Renal pelvis (tissue), 4 donors: ENCODE measurements around the gene MRPS15. TPM values are rescaled to one million over a fixed set of nuclear protein-coding genes. Genes with fewer than 3 reads are reported as not detected.
"Not testable (repeated sequence)": the region's sequence is repeated elsewhere in the genome, so short reads cannot be mapped to it uniquely, and the experiment has no call there.

Source experiments
- DNase-seq: peaks from one replicate; pipeline ENCODE4 v3.0.0-alpha.2; 2013
- polyA plus RNA-seq, 3 donors: library from polyadenylated mRNA; unstranded; fragments of 120-200 nt; gene quantifications; one replicate each; pipeline ENCODE4 v1.2.1, GENCODE V29; 2013; ENCODE audit not compliant: insufficient read length in 3 of 3

The MRPS15 gene
- polyA plus RNA-seq, 3 donors = 68.6 to 72.2 (median 69.3) TPM

DNA sequence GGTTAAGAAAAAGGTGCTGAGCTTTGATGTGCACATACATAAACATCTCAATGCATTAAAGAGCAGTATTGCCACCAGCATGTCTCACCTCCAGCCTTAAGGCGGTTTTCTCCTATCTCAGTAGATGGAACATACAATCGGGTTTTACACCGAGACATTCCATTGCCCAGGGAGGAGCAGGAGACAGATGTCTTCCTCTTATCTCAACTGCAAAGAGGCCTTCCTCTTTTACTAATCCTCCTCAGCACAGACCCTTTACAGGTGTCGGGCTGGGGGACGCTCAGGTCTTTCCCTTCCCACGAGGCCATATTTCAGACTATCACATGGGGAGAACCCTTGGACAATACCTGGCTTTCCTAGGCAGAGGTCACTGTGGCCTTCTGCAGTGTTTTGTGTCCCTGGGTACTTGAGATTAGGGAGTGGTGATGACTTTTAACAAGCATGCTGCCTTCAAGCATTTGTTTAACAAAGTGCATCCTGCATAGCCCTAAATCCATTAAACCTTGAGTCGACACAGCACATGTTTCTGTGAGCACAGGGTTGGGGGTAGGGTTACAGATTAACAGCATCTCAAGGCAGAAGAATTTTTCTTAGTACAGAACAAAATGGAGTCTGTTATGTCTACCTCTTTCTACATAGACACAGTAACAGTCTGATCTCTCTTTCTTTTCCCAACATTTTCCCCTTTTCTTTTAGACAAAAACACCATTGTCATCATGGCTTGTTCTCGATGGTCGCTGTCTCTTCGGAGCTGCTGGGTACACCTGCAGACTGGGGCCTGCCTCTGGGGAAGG, 25.3 kb upstream of the MRPS15 start:
- not testable (repeated sequence) for DNase-seq

DNA sequence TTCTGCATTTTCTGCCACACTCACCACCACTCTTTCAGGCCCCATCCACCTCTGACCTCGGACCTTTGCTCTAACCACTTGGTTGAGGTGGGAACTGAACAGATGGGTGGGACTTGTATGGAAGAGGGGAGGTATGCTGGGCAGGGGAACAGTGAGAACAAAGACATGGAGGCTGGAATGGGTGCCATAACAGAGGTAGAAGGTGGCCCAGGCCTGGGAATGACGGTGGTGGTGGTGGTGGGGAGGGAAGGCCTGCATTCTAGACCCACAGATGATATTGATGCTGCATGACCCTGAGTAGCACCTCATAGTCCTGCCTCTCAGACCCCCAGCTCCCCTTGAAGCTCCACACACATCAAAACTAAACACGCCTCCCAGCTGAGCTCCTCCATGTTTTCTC, 23.7 kb upstream of the MRPS15 start:
- DNase-seq = no peak

DNA sequence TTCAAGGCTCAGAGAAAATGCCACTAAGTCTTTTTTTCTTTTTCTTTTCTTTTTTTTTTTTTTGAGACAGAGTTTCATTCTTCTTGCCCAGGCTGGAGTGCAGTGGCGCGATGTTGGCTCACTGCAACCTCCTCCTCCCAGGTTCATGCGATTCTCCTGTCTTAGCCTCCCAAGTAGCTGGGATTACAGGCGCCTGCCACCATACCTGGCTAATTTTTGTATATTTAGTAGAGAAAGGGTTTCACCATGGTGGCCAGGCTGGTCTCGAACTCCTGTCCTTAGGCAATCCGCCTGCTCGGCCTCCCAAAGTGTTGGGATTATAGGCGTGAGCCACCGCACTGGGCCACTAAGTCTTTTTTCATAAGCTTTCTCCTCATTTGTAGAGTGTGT, 23.1 kb upstream of the MRPS15 start:
- DNase-seq = not testable (repeated sequence)

DNA sequence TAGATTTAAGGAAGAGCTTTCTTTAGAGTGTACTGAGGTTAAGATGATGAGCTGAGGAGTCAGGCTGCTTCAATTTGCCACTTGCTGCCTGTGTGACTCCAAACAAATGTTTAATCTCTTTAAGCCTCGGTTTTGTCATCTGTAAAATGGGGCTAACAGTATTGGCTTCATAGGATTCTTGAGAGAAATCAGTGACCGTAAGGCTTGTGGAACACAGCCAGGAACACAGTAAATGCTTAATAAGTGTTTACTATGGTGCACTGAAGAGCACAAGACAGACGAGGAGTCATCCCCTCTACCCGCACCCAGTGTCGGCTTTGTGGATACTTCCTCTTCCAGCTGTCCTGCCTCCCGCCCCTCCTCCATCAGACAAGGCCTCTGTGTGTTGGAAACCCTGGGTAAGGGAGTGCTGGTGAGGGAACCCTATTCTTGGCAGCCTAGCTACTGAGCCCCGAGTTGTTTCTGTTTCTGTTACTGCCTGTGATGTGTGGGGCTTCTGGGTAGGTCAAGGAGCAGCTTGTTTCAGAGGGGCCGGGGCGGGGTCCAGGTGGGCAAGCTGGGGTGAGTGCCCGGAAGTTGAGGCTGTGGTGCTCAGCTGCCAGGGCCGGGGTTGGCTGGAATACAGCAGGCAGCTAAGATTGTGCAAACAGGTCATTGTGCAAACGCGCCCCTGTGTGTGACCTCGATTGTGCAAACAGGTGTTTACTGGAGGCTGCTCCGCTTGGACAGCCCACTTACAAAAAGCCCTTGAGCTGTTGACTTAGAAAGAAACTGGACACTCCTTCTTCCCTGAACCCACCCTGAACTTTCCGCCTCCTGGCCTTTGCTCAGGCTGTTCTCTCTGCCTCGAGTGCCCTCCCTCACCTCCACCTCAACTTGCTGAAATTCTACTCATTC, 22.5 kb upstream of the MRPS15 start:
- DNase-seq = peak; percentile 33

DNA sequence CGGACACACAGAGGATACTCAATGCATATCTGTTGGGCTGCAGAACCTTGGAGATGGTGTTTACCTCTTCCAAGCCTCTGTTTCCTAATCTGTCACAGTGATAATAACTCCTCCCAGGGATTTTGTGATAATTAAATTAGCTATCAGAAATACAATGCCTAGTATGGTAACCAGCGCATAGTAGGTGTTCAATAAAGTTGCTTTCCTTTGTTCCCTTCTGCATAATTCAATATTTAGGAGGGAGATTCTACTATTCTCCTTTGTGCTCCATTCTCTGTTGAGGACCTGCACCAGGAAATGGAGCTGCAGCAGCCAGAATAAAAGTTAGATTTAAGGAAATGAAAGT, 21.9 kb upstream of the MRPS15 start:
- DNase-seq = no peak

DNA sequence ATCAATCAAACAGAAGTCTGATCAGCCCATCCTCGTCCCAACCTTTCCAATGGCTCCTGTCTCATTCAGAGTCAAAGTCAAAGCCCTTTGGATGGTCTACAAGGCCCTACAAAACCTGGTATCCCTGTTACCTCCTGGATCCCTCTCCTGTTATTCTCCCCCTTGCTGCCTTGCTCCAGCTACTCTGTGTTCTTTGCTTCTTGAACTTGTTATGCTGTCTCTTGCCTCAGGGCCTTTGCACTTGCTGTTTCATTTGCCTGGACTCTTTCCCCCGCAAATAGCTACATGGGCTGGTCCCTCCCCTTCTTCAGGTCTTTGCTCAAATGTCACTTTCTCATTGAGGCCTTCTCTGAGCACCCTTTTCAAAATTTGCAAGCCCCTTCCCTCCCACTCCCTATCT, 19.9 kb upstream of the MRPS15 start:
- DNase-seq = no peak

DNA sequence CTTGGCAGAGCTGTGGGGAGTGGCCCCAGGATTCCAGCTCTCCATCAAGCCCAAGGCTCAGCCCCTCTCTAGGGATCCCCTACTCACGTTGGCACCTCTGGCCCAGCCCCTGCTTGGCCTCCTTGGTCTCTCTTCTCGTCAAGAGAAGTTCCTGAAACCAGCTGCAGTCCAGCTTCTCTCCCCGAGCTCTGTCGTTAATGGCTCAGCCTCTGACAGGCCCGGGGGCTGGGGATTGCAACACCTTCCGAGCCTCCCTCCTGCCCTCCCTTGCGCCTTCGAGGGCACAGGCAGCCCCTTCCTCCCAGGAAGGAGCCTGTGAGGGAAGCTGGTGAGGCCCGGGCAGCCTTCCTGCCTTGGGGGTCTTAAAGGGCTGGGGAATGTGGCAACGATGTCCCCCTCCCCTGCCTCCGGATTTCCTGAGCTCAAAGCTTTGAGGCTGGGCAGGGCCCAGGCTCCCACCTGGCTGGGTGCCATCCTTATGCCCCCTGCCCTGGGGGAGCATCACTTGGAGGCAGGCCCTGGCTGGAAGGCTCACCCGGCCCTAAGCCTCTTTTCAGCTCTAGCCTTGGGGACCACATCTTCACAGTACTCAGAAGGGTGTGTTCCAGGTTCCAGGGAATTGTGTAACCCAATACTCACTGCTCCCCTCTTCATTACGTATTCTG, 18.7 kb upstream of the MRPS15 start, which contains the start of gene CSF3R:
TSS of gene CSF3R (minus strand) at position 190 of the 665 bp plus-strand sequence. CDS start 3,417 bp downstream, outside the sequence.
- no peak for DNase-seq

DNA sequence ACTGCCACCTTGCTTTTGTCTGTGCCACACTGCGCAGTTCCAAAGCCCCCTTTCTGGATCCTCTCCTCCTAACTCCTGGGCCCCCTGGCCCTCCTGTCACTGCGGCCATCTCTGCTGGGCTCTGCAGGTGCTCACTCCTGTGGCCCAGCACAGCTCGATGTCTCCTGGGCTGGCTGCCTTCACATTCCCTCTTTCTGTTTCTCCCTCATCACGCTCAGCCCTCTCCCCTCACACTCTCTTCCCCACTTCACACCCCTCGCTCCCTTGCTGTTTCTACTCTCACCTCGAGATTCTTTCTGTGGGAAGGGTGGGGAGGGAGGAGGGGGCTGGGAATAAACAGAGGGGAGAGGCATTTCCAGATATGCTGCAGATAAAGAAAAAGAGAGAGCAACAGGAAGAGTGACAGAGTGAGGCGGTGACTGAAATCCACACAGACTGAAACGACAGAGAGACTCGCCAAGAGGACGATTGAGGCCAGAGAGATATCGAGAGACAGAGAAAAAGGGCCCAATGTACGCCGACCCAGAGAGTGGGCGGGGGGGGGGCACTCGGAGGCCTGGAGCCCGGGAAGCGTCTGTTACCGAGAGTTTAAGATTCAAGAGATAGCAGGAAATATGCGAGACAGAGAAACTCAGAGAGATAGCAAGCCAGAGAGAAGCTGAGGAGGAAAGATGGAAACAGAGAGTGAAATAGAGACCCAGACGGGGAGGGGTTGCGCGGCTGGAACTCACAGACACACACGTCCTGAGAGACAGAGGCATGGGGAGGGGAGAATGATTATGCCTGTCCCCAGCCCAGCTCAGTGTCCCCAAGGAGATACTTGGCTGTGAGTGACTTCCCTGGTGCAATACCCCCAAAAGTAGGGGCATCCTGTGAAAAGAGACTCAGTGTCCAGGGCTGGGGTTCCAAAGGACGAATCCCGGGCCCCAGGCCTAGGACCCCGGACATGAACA, 17.9 kb upstream of the MRPS15 start:
- no peak for DNase-seq

DNA sequence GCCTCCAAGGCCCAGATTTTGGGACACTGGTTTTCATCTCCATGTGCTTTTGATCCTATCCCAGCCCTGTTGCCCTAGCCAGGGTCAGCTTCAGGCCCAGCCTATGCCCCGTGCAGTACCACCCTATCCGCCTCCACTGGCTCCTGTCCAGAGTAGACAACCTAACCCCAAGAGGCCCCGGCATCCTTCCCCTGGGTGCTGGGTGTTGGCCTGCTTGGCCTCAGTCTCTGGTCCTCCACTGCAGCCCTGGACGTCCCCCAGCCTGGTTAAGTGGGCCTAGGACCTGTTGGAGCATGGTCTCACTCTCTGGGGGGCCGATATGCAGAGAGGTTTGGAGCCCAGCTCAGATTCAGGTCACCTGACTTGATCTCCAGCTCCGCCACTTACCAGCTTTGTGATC, 16.9 kb upstream of the MRPS15 start:
- no peak for DNase-seq

DNA sequence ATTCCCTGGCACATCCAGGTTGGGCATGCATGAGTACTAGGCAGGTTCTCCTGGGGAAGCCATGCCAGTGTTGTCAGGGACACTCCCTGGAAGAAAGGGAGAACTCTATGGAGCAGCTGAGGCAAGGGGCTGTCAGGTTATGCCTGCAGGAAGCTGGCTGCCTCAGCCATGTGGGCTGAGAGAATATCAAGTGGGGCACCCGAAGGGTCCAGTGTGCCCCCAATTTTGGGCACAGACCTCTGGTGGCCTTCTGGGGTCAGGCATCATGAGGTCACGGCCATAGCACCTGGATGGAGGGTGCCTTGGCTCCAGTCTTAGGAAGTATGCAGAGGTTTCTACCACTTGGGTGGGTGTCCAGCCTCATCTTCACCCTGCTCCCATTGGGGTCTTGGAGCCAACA, 16.0 kb upstream of the MRPS15 start:
- no peak for DNase-seq

DNA sequence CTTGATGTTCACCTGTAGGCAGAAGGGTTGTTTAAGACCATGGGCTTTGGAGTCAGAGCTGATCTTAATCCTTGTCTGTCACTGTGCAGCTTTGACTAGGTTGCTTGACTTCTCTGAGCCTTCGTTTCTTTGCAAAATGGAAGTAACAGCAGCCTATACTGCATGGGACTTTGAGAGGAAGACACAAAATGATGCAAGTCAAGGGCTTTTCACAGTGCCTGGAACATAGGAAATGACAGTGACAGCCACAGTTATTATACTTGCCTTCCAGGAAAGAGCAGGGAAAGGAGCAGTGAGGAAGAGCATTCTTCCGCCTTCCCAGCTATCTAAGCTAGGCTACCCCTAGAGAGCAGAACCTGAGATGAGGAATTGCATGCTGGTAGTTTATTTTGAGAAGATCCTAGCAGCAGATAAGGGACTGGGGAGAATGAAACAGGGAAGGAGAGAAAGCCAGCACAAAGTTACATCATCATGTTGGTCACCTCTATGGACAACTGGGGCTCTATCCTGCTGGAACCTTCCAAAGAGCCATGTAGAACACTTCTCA, 15.4 kb upstream of the MRPS15 start:
- DNase-seq = no peak

DNA sequence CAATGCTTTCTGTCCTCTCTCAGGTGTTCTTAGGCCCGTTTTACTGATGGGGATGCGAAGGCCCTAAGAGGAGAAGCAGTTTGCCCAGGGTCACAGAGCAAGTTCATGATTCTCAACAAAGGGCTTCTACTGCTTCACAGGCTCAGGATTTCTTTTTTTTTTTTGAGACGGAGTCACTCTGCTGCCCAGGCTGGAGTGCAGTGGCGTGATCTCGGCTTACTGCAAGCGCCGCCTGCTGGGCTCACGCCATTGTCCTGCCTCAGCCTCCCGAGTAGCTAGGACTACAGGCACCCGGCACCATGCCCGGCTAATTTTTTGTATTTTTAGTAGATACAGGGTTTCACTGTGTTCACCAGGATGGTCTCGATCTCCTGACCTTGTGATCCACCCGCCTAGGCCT, 13.4 kb upstream of the MRPS15 start:
- not testable (repeated sequence) for DNase-seq

DNA sequence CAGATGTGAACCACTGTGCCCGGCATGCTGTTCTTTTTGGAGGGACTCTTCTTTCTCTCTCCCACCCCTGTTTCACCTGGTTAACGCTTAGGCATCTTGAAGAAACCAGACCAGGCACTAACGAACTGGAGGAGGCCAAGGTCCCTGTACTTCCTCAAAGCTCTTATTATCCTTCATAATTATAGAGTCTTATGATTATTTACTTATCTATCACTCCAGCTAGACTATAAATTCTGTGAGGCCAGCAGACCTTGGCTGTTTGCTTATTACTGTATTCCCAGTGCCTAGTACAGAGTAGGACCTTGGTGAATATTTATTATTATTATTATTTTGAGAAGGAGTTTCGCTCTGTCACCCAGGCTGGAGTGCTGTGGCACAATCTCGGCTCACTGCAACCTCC, 12.8 kb upstream of the MRPS15 start:
- DNase-seq = no peak

DNA sequence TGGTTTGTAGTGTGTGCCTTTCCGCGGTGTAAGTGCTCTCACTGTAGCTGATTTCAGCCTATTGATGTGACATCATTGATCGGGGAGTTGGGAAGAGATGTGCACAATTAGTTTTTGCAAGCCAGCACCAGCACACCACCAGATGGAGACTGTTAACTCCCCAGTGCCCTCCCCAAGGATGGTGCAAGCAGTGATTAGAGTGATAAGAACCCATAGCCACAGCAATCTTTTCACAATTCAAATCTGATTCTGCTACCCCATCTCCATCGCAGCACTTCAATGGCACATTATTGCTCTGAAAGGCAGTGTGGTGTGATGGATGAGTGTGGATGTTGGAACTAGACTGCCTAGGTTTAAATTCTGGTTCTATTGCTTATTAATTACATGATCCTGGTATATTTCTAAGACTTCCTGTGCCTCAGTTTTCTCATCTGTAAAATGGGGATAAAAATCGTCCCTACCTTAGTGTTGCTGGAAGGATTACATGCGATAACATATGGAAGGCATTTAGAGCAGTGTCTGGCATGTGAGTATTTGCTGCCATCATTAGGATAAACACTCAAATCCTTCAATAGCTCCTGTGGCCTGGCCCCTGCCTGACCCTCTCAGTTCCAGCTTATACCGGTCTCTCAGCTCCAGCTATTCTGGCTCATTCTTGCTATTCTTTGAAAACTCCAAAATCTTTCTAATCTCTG, 11.9 kb upstream of the MRPS15 start:
- DNase-seq = no peak

DNA sequence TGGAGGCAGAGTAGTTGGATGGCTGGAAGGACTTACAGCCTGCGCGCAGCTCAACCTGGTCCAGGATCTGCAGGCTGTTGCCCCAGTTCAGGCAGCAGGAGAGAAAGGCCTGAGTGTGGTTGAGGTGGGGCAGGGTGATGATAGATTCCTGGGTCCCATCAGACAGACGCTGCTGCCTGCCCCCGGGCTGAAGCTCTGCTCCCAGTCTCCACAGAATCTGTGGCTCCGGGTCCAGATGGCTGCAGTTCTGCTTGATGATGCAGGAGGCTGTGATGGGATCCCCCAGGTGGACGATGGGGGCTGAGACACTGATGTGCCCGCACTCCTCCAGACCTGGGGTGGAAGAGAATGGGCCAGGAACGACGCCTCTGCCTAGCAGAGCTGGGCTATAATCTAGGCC, 11.2 kb upstream of the MRPS15 start:
- DNase-seq = no peak

DNA sequence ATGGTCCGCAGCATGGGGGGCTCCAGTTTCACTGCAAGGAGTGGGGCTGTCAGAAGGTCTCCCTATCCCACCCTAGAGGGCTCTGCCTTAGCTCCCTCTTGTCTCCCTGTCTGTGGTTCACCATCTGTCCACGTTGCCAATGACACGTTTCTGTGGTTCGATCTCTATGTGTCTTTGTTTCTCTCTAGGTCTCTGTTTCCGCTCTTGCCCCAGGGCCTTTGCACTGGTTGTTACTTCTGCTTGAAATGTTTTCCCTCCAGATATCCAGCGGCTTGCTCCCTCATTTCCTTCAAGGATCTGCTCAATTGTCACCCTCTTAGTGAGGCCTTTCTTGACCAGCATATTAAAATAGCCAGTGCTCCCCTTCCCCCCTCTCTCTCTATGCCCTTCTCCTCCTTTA, 8.5 kb upstream of the MRPS15 start:
- no peak for DNase-seq

DNA sequence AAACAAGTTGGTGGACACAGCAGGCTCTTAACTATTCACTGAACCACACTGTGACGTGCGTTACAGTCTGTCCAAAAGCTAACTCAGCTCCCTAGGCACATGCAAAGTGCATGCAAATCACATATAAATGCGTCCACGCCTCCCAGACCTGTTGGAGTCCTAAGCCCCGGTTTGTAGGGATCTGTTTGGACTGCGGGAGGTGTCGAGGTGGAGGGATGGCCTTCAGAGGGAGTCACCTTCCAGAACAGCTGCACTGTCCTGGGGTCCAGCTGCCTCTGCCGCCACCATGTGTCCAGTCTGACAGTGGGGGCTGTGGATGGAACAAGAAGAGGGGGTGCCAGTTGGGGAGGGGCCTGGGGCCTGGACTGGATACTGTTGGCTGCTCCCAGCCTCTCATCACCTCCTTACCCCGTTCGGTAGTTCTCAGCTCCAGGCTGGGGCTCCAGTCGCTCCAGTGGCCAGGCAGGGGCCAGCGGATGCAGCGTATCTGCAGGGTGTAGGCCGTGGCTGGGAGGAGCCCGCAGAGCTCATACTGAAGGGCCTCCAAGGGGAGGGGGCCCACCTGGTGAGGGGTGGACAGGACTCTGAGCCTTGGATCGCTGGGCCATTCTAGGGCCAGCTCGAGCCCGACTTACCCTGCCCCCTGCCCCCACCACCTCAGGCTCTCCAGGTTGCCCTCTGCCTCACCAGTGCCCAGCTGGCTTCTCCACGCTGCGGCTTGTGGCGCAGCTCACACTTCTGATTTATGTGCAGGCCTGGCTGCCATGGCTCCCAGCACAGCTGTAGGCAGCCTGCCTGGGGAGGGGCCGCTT, 7.9 kb upstream of the MRPS15 start:
- no peak for DNase-seq

DNA sequence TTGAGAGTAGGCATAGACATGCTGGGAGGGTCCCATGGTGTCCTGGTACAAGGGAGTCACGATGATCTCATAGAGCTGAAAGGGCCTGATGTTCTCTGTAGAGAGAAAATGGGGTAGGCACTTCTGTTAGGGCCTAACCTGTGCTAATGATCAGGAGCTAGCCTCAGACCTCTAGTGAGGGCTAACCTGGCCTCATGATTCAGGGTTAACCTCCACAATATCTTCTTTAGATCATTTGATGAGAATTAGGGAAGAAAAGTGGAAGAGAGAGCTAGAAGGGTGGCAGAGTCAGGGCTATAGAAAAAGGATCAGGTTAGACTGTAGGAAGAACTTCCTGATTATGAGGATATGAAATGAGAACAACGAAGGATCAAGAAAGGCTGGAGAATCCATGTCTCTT, 5.0 kb upstream of the MRPS15 start:
- DNase-seq = no peak

DNA sequence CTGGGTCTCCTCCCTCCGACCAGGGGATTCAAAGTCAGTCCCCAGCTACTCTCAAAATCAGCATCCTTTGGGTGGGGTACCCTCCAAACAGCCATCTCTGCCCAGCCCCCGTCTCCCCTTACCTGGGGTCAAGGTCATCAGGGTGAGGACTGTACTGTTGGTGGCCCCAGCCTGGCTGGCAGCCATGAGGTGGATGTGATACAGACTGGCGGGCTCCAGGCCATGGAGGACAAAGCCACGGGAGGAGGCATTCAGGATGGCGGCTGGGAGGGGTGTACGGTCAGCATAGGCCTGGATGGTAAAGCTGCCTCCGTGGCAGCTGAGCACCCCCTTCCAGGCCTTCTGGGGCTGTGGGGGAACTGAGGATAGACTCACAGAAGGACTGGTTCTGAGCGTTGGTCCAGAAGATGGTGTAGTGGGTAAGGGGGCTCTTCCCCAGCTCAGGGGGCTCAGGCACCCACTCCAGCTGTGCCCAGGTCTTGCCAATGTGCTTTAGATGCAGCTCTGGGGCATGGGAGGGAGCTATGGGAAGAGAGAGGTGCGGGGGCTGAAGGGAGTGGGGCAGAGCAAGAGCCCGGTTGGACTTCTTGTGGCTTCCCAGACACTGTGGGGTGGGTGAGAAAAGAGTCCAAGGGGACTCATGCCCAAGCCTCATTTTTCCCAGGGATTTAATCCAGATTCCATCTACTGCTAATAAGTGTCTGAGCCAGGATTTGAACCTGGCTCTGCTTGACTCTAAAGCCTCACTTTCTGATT, 3.7 kb upstream of the MRPS15 start:
- DNase-seq = no peak
